Caco-2 (cell line): Measurements from ENCODE around the gene TACO1. TPM values are rescaled to one million over a fixed set of nuclear protein-coding genes. Genes with fewer than 3 reads are reported as not detected.

Experiments used
- BruUV-seq: library from RNA; stranded (reverse); fragments of 400-500 nt; replicated peaks from 2 replicates; lab custom pipeline; 2021; lab: Mats Ljungman, UMichigan
- CTCF ChIA-PET: fragments of 300-600 bp; sonication (Branson Sonifier 250); formaldehyde crosslinking; loops from one replicate; lab custom pipeline; 2022; ENCODE audit warnings: antibody characterized with exemption; lab: Charles Lee
- POLR2A ChIA-PET: fragments of 300-600 bp; sonication (Branson Sonifier 250); formaldehyde crosslinking; loops from one replicate; lab custom pipeline; 2022; ENCODE audit warnings: antibody characterized with exemption; lab: Charles Lee
- DNase-seq, 2 experiments: peaks; one replicate each; pipeline versions ENCODE4 v3.0.0 to v3.0.0-alpha.2; 2020 to 2022
- H3K27me3 ChIP-seq: replicated peaks from 2 replicates; pipeline ENCODE4 v1.6.0; 2011; ENCODE audit warnings: low read length; ENCODE audit not compliant: control insufficient read depth, insufficient read depth
- H3K36me3 ChIP-seq: 2 replicates; pipeline ENCODE4 v1.5.1; 2011; ENCODE audit warnings: low read length; ENCODE audit not compliant: control insufficient read depth, insufficient read depth
- H3K4me1 ChIP-seq: fragments of 250-450 bp; sonication (Bioruptor Pico); 2 replicates; pipeline ENCODE4 v1.5.1; 2020; ENCODE audit warnings: mild to moderate bottlenecking
- H3K4me3 ChIP-seq: 2 replicates; pipeline ENCODE4 v1.5.1; 2011; ENCODE audit warnings: low read depth, mild to moderate bottlenecking, control low read depth, low read length
- H3K9me3 ChIP-seq: fragments of 250-450 bp; sonication (Bioruptor Pico); 2 replicates; pipeline ENCODE4 v1.5.1; 2020; ENCODE audit warnings: mild to moderate bottlenecking, moderate library complexity
- H3K27ac Mint-ChIP-seq: one replicate; pipeline ENCODE4 v1.8.0; 2022; ENCODE audit warnings: mixed read lengths; ENCODE audit not compliant: unreplicated experiment
- H3K27me3 Mint-ChIP-seq: one replicate; pipeline ENCODE4 v1.8.0; 2022; ENCODE audit warnings: mixed read lengths; ENCODE audit not compliant: insufficient read depth, unreplicated experiment
- H3K36me3 Mint-ChIP-seq: one replicate; pipeline ENCODE4 v1.8.0; 2022; ENCODE audit warnings: mild to moderate bottlenecking, mixed read lengths; ENCODE audit not compliant: insufficient read depth, unreplicated experiment
- H3K4me1 Mint-ChIP-seq: one replicate; pipeline ENCODE4 v1.8.0; 2022; ENCODE audit warnings: low read depth, mixed read lengths; ENCODE audit not compliant: unreplicated experiment
- H3K4me3 Mint-ChIP-seq: one replicate; pipeline ENCODE4 v1.8.0; 2022; ENCODE audit warnings: mild to moderate bottlenecking, moderate library complexity, mixed read lengths; ENCODE audit not compliant: unreplicated experiment
- H3K9me3 Mint-ChIP-seq: one replicate; pipeline ENCODE4 v1.8.0; 2022; ENCODE audit warnings: mixed read lengths; ENCODE audit not compliant: unreplicated experiment
- CTCF ChIP-seq, 2 experiments: fragments of 200-600 bp in 1 of 2; IDR thresholded peaks; 1 replicate in 1 of 2; 2 replicates in 1 of 2; pipeline versions ENCODE4 v1.5.1 to v1.8.0; 2011 to 2022; ENCODE audit warnings: antibody characterized with exemption in 1 of 2, control low read depth in 1 of 2, inconsistent platforms in 1 of 2, low read depth in 1 of 2, low read length in 1 of 2, mild to moderate bottlenecking in 1 of 2, moderate library complexity in 1 of 2; ENCODE audit not compliant: insufficient read depth in 1 of 2, severe bottlenecking in 1 of 2, unreplicated experiment in 1 of 2
- intact Hi-C: fragments of 100-400 bp; cut with micrococcal nuclease; formaldehyde crosslinking; loops from one replicate; pipeline ENCODE4 v1.10.0; 2022; ENCODE audit not compliant: unreplicated experiment
- total RNA-seq: library from RNA; stranded (reverse); gene quantifications from 2 replicates; pipeline ENCODE4 v1.2.3, GENCODE V29; 2022

Gene TACO1
- total RNA-seq, 1 experiment from 2014 or later = 29.1 TPM

- no peaks in the 10 kb centered on the region for H3K4me1 ChIP-seq
- no TSS peak for BruUV-seq
- H3K4me3 ChIP-seq = no peak overlapping the region
- no peak for DNase-seq
- Mint-ChIP-seq H3K9me3 (no peaks in the 10 kb centered on the region), H3K4me1 (no peaks in the 10 kb centered on the region), H3K27me3 (no peaks in the 10 kb centered on the region), H3K4me3 (no peak overlapping the region), H3K27ac (no peak overlapping the region), H3K36me3 (peaks cover 8% of the 10 kb centered on the region)
- no peak for TF ChIP-seq CTCF (IDR thresholded peaks at IDR 0.05; ENCODE audit: insufficient read depth in 1 of 2, low read depth in 1 of 2, low read length in 1 of 2, severe bottlenecking in 1 of 2, unreplicated experiment in 1 of 2)
- intact Hi-C loops = no loop called here
- no peaks in the 10 kb centered on the region for H3K27me3 ChIP-seq
- CTCF ChIA-PET = no interaction called here
- H3K9me3 ChIP-seq = no peaks in the 10 kb centered on the region
- H3K36me3 ChIP-seq = no peaks in the 10 kb centered on the region
- POLR2A ChIA-PET = no interaction called here
These were observed 34.1 kb downstream of the TACO1 start for GRCh38 chr17:63634816-63635215.

GRCh38 chr17:63635290-63635689 is 34.6 kb downstream of the TACO1 start:
- Mint-ChIP-seq H3K9me3 (no peaks in the 10 kb centered on the region), H3K27me3 (no peaks in the 10 kb centered on the region), H3K4me3 (no peak overlapping the region), H3K36me3 (peaks cover 8% of the 10 kb centered on the region), H3K27ac (no peak overlapping the region), H3K4me1 (no peaks in the 10 kb centered on the region)
- ChIA-PET CTCF (no interaction called here), POLR2A (no interaction called here)
- no peaks in the 10 kb centered on the region for H3K9me3 ChIP-seq
- BruUV-seq = no TSS peak
- no peak overlapping the region for H3K4me3 ChIP-seq
- no peak for TF ChIP-seq CTCF (IDR thresholded peaks at IDR 0.05; ENCODE audit: insufficient read depth in 1 of 2, low read depth in 1 of 2, low read length in 1 of 2, severe bottlenecking in 1 of 2, unreplicated experiment in 1 of 2)
- no peaks in the 10 kb centered on the region for H3K36me3 ChIP-seq
- no peak for DNase-seq
- no peaks in the 10 kb centered on the region for H3K27me3 ChIP-seq
- intact Hi-C loops = no loop called here
- H3K4me1 ChIP-seq = no peaks in the 10 kb centered on the region

- H3K4me3 Mint-ChIP-seq = no peak overlapping the region
- no peak for TF ChIP-seq CTCF (IDR thresholded peaks at IDR 0.05; ENCODE audit: insufficient read depth in 1 of 2, low read depth in 1 of 2, low read length in 1 of 2, severe bottlenecking in 1 of 2, unreplicated experiment in 1 of 2)
- H3K27me3 Mint-ChIP-seq = no peaks in the 10 kb centered on the region
- Histone ChIP-seq H3K4me1 (no peaks in the 10 kb centered on the region), H3K36me3 (no peaks in the 10 kb centered on the region), H3K27me3 (no peaks in the 10 kb centered on the region), H3K4me3 (no peak overlapping the region), H3K9me3 (no peaks in the 10 kb centered on the region)
- intact Hi-C loops = no loop called here
- H3K9me3 Mint-ChIP-seq = no peaks in the 10 kb centered on the region
- no peak overlapping the region for H3K27ac Mint-ChIP-seq
- ChIA-PET POLR2A (no interaction called here), CTCF (no interaction called here)
- H3K36me3 Mint-ChIP-seq = peaks cover 8% of the 10 kb centered on the region
- BruUV-seq = no TSS peak
- no peak for DNase-seq
- H3K4me1 Mint-ChIP-seq = no peaks in the 10 kb centered on the region
These were observed 35.1 kb downstream of the TACO1 start for GRCh38 chr17:63635787-63636186.
